Karpas-422 (cell line): ENCODE results near the gene RBMS1. TPM values are rescaled to one million over a fixed set of nuclear protein-coding genes. Genes with fewer than 3 reads are reported as not detected.

ENCODE experiments used
- DNase-seq: peaks from one replicate; pipeline ENCODE4 v3.0.0-alpha.2; 2015
- H2AFZ ChIP-seq: fragments of 200-600 bp; sonication (generic); 2 replicates; pipeline ENCODE4 v1.6.1; 2014; ENCODE audit warnings: antibody characterized with exemption, low read length, mixed read lengths
- H3K27ac ChIP-seq: fragments of 200-600 bp; sonication (generic); 2 replicates; pipeline ENCODE4 v1.5.1; 2014; ENCODE audit warnings: mild to moderate bottlenecking, low read length, moderate library complexity
- H3K27me3 ChIP-seq: fragments of 200-600 bp; sonication (generic); 2 replicates; pipeline ENCODE4 v1.6.1; 2014; ENCODE audit warnings: low read length, mixed read lengths
- H3K36me3 ChIP-seq: fragments of 200-600 bp; sonication (generic); 2 replicates; pipeline ENCODE4 v1.6.1; 2014; ENCODE audit warnings: low read length, mixed read lengths; ENCODE audit not compliant: insufficient read depth
- H3K4me1 ChIP-seq: fragments of 200-600 bp; sonication (generic); 2 replicates; pipeline ENCODE4 v1.6.1; 2014; ENCODE audit warnings: mild to moderate bottlenecking, low read length, mixed read lengths
- H3K4me2 ChIP-seq: fragments of 200-600 bp; sonication (generic); 2 replicates; pipeline ENCODE4 v1.6.1; 2014; ENCODE audit warnings: low read length, low read depth, mild to moderate bottlenecking; ENCODE audit not compliant: poor library complexity, severe bottlenecking
- H3K4me3 ChIP-seq: fragments of 200-600 bp; sonication (generic); 2 replicates; pipeline ENCODE4 v1.5.1; 2014; ENCODE audit warnings: mild to moderate bottlenecking, antibody characterized with exemption, low read length, mixed read lengths
- H3K79me2 ChIP-seq: fragments of 200-600 bp; sonication (generic); 2 replicates; pipeline ENCODE4 v1.6.1; 2014; ENCODE audit warnings: mild to moderate bottlenecking, low read length, mixed read lengths
- H3K9ac ChIP-seq: fragments of 200-600 bp; sonication (generic); 2 replicates; pipeline ENCODE4 v1.6.0; 2014; ENCODE audit warnings: low read length
- H3K9me2 ChIP-seq: fragments of 200-600 bp; sonication (generic), shearing (Covaris generic); replicated peaks from 2 replicates; pipeline ENCODE4 v1.6.0; 2014; ENCODE audit warnings: mild to moderate bottlenecking, low read length, moderate library complexity; ENCODE audit not compliant: insufficient read depth
- H3K9me3 ChIP-seq: fragments of 300-700, 200-600 bp; sonication (generic); 2 replicates; pipeline ENCODE4 v1.6.1; 2014; ENCODE audit warnings: low read length, mixed read lengths
- H4K20me1 ChIP-seq: fragments of 200-600 bp; sonication (generic); 2 replicates; pipeline ENCODE4 v1.6.1; 2014; ENCODE audit warnings: mild to moderate bottlenecking, antibody characterized with exemption, low read length, low read depth; ENCODE audit not compliant: insufficient read depth
- total RNA-seq: library from RNA; depleted of rRNA; stranded (reverse); fragments of >200 nt; shearing (Covaris generic); gene quantifications from 2 replicates; pipeline ENCODE4 v1.2.3, GENCODE V29; 2014; ENCODE audit warnings: low replicate concordance

RBMS1 gene
- total RNA-seq, 1 experiment from 2014 or later = not detected

DNA sequence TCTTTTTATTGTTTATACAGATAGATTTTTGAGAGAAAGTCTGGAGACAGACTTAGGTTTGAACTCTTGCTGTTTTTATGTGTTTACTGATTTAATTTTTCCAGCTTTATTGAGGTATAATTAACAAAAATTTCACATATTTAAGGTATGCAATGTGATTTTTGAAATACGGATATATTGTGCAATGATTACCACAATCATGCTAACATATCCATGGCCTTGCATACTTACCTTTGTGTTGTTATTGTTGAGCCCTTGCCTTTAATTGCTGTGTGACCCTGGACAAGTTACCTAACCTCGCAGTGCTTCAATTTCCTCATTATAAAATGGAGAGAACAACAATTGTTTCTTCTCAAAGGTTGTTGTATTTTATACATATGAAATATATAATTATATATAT is 13.9 kb upstream of the RBMS1 start:
- Histone ChIP-seq H3K9me3 (no peaks in the 10 kb centered on the region), H3K27ac (no peak overlapping the region), H3K4me2 (no peak overlapping the region), H3K4me3 (no peak overlapping the region), H2AFZ (no peak overlapping the region), H3K79me2 (no peaks in the 10 kb centered on the region), H3K9ac (no peak overlapping the region), H3K27me3 (no peaks in the 10 kb centered on the region), H3K4me1 (no peaks in the 10 kb centered on the region), H3K9me2 (no peaks in the 10 kb centered on the region), H4K20me1 (no peaks in the 10 kb centered on the region), H3K36me3 (no peaks in the 10 kb centered on the region)
- DNase-seq = no peak

DNA sequence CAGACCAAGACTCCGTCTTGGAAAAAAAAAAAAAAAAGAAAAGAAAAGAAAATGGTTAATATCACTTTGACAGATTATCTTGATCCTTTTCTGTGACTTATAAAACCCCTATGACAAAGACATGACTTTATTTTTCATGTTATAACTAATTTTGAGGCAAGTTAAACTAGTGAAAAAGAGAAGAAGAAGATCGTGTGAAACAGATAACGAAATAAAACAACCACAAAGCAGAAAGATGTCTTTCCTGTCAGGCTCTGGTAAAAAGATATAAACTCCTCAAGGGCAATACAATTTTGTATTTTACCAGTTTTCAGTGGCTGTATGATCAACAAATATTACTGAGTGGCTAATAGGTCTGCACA is 13.4 kb upstream of the RBMS1 start:
- no peaks in the 10 kb centered on the region for H3K9me2 ChIP-seq
- no peaks in the 10 kb centered on the region for H3K9me3 ChIP-seq
- no peak overlapping the region for H3K9ac ChIP-seq
- no peaks in the 10 kb centered on the region for H3K36me3 ChIP-seq
- no peaks in the 10 kb centered on the region for H4K20me1 ChIP-seq
- no peak overlapping the region for H2AFZ ChIP-seq
- H3K27me3 ChIP-seq = no peaks in the 10 kb centered on the region
- no peak overlapping the region for H3K4me3 ChIP-seq
- H3K79me2 ChIP-seq = no peaks in the 10 kb centered on the region
- H3K27ac ChIP-seq = no peak overlapping the region
- no peaks in the 10 kb centered on the region for H3K4me1 ChIP-seq
- no peak overlapping the region for H3K4me2 ChIP-seq
- DNase-seq = no peak

GRCh38 chr2:160506371-160507045 is 12.9 kb upstream of the RBMS1 start:
- H3K9ac ChIP-seq = no peak overlapping the region
- no peaks in the 10 kb centered on the region for H3K27me3 ChIP-seq
- DNase-seq = no peak
- H3K4me1 ChIP-seq = no peaks in the 10 kb centered on the region
- no peak overlapping the region for H3K4me2 ChIP-seq
- H2AFZ ChIP-seq = no peak overlapping the region
- no peaks in the 10 kb centered on the region for H4K20me1 ChIP-seq
- H3K79me2 ChIP-seq = no peaks in the 10 kb centered on the region
- H3K4me3 ChIP-seq = no peak overlapping the region
- no peak overlapping the region for H3K27ac ChIP-seq
- H3K36me3 ChIP-seq = no peaks in the 10 kb centered on the region
- no peaks in the 10 kb centered on the region for H3K9me3 ChIP-seq
- no peaks in the 10 kb centered on the region for H3K9me2 ChIP-seq

DNA sequence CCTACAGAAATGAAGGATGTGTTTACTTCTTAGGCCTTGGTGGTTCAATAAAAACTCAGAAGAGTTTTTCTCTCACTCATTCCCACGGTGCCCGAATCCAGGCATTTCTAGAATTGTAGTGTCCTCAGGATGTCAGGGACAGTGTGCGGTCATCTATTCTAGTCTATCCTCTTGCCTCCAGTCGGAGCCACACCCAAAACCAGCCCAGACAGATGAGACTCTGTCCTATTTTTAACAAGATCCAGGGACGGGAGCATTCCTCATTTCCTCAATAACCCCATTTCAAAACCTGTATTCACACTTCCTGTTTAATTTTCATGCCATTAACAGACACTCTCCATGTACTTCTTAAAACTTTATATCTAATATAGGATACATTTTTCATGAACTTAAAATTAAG is 11.6 kb upstream of the RBMS1 start:
- H3K79me2 ChIP-seq = no peaks in the 10 kb centered on the region

GRCh38 chr2:160502478-160502877 is 8.9 kb upstream of the RBMS1 start:
- Histone ChIP-seq H3K36me3 (no peaks in the 10 kb centered on the region), H3K79me2 (no peaks in the 10 kb centered on the region), H3K4me2 (no peak overlapping the region), H3K4me1 (no peaks in the 10 kb centered on the region), H3K9me3 (no peaks in the 10 kb centered on the region), H3K27me3 (no peaks in the 10 kb centered on the region), H3K9me2 (no peaks in the 10 kb centered on the region), H3K4me3 (no peak overlapping the region), H3K9ac (no peak overlapping the region), H3K27ac (no peak overlapping the region), H2AFZ (no peak overlapping the region), H4K20me1 (no peaks in the 10 kb centered on the region)
- no peak for DNase-seq

More for the DNA sequence above, 11.6 kb upstream of the RBMS1 start:
- H3K27me3 ChIP-seq = no peaks in the 10 kb centered on the region
- no peaks in the 10 kb centered on the region for H3K4me1 ChIP-seq
- H4K20me1 ChIP-seq = no peaks in the 10 kb centered on the region
- H3K9me3 ChIP-seq = no peaks in the 10 kb centered on the region
- no peak overlapping the region for H3K9ac ChIP-seq
- no peaks in the 10 kb centered on the region for H3K9me2 ChIP-seq
- no peak overlapping the region for H2AFZ ChIP-seq
- H3K27ac ChIP-seq = no peak overlapping the region
- DNase-seq = no peak
- no peaks in the 10 kb centered on the region for H3K36me3 ChIP-seq
- H3K4me2 ChIP-seq = no peak overlapping the region
- H3K4me3 ChIP-seq = no peak overlapping the region

DNA sequence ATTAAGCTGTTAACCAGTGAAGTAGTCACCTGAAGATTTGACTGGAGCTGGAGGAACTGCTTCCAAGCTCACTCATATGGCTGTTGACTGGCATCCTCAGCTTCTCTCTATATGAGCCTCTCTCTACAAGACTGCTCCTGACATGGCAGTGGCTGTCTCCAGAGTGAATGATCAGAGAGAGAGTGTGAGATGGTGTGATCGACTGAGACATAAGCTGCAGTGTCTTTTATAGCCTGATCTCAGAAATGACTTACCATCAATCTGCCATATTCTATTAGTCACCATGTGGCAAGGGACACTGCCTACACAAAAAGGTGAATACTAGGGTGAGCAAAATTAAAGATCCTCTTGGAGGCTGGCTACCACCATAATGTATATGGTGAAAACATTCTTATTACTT is 7.8 kb upstream of the RBMS1 start:
- H3K4me3 ChIP-seq = no peak overlapping the region
- no peaks in the 10 kb centered on the region for H3K27me3 ChIP-seq
- no peak overlapping the region for H3K4me2 ChIP-seq
- H3K36me3 ChIP-seq = no peaks in the 10 kb centered on the region
- H3K9me2 ChIP-seq = no peaks in the 10 kb centered on the region
- no peaks in the 10 kb centered on the region for H3K4me1 ChIP-seq
- no peak overlapping the region for H3K9ac ChIP-seq
- H3K27ac ChIP-seq = no peak overlapping the region
- no peaks in the 10 kb centered on the region for H3K9me3 ChIP-seq
- no peaks in the 10 kb centered on the region for H3K79me2 ChIP-seq
- no peak overlapping the region for H2AFZ ChIP-seq
- no peaks in the 10 kb centered on the region for H4K20me1 ChIP-seq
- no peak for DNase-seq

- Histone ChIP-seq H3K4me3 (no peak overlapping the region), H3K27ac (no peak overlapping the region), H3K9ac (no peak overlapping the region), H3K9me3 (no peaks in the 10 kb centered on the region), H3K4me2 (no peak overlapping the region), H3K9me2 (no peaks in the 10 kb centered on the region), H2AFZ (no peak overlapping the region), H3K36me3 (no peaks in the 10 kb centered on the region), H4K20me1 (no peaks in the 10 kb centered on the region), H3K27me3 (no peaks in the 10 kb centered on the region), H3K79me2 (no peaks in the 10 kb centered on the region), H3K4me1 (no peaks in the 10 kb centered on the region)
- no peak for DNase-seq
These were observed 6.3 kb upstream of the RBMS1 start for GRCh38 chr2:160499865-160500264.

- Histone ChIP-seq H3K79me2 (no peaks in the 10 kb centered on the region), H3K9ac (no peak overlapping the region), H2AFZ (no peak overlapping the region), H3K4me3 (no peak overlapping the region), H4K20me1 (no peaks in the 10 kb centered on the region), H3K27ac (no peak overlapping the region), H3K9me2 (no peaks in the 10 kb centered on the region), H3K27me3 (no peaks in the 10 kb centered on the region), H3K4me1 (no peaks in the 10 kb centered on the region), H3K36me3 (no peaks in the 10 kb centered on the region), H3K4me2 (no peak overlapping the region), H3K9me3 (no peaks in the 10 kb centered on the region)
- no peak for DNase-seq
These were observed 4.5 kb upstream of the RBMS1 start for GRCh38 chr2:160498137-160498536.
